Skin epidermis (tissue), 12 donors: Measurements from ENCODE around the gene SLFN11.
A peak's percentile ranks its signal among the peaks of the same experiment; 100 is the strongest.
"Not testable (repeated sequence)": the region's sequence is repeated elsewhere in the genome, so short reads cannot be mapped to it uniquely, and the experiment has no call there.

Experiments used
- H3K27ac ChIP-seq, 21 experiments: fragments of 200-600 bp; sonication (generic) in 11 of 21; one replicate each; pipeline ENCODE4 v1.5.0; 2020; ENCODE audit warnings: mild to moderate bottlenecking in 3 of 21, inconsistent platforms in 2 of 21, moderate library complexity in 2 of 21
- H3K4me3 ChIP-seq, 7 experiments: fragments of 200-600 bp; sonication (generic) in 2 of 7; one replicate each; pipeline ENCODE4 v1.5.0; 2020; ENCODE audit warnings: inconsistent platforms in 2 of 7, mild to moderate bottlenecking in 2 of 7, moderate library complexity in 1 of 7

Gene SLFN11

DNA sequence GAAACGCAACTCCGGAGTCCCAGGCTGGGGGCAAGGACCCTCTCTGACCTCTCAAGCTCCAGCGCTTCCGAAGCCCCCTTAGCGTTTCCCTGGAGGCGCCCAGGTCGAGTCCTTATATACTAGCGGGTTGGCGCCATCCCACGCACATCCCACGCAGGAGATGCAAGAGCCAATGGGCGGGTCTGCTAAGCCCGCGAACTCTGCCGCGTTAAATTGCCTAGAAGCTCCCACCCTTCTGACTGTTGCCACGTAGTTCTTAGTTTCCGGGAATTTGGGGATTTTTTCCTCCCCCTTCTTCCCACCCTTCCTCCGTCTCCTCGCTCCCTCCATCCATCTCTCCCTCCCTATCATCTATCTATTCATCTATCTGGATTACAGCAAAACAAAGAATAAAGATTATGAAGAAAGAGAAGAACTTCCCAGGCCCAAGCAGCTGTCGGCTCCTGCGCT is at the start of gene SLFN11:
TSS of gene SLFN11 (minus strand) at position 88 of the 450 bp plus-strand sequence. CDS start 9,814 bp downstream, outside the sequence.
- Histone ChIP-seq H3K4me3 (peak within 1 kb of the TSS; percentile 53 to 82 (median 58)), H3K27ac (peak within 1 kb of the TSS; percentile 66 to 98 (median 92))

- H3K4me3 ChIP-seq, H3K27ac ChIP-seq: not testable (repeated sequence)
These were observed 47.6 kb upstream of the SLFN11 start for GRCh38 chr17:35421069-35421468.

GRCh38 chr17:35416659-35417058 is 43.2 kb upstream of the SLFN11 start:
- H3K27ac ChIP-seq, result no peak overlapping the region
- H3K4me3 ChIP-seq, result no peak overlapping the region

GRCh38 chr17:35414707-35415106 is 41.3 kb upstream of the SLFN11 start:
- H3K4me3 ChIP-seq, H3K27ac ChIP-seq: not testable (repeated sequence)

- H3K4me3 ChIP-seq, result no peak overlapping the region
These were observed 40.8 kb upstream of the SLFN11 start for GRCh38 chr17:35414247-35414646.

DNA sequence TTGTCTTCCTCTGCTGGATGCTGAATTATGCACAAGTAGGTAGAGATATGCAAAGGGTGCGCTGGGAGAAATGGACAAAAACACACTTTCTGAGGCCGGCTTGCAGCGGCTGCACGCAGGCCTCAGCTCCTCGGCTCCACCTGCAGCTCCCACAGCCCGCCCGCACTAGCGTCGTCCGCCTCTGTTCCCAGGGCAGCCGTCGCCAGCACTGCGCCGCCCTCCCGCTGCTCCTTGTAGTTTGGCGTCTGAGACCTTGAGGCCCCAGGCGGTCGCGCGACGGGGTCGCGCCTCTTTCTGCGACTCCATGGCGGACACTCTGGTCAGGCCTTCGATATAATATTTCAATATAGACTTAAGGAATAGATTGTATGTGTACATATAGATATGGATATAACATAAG is 34.1 kb upstream of the SLFN11 start:
- H3K27ac ChIP-seq, result no peak overlapping the region
- H3K4me3 ChIP-seq, result no peak overlapping the region

More at GRCh38 chr17:35414247-35414646, 40.8 kb upstream of the SLFN11 start:
- no peak overlapping the region for H3K27ac ChIP-seq

- Histone ChIP-seq H3K27ac (no peak overlapping the region), H3K4me3 (no peak overlapping the region)
These were observed 33.1 kb upstream of the SLFN11 start for GRCh38 chr17:35406568-35406967.

DNA sequence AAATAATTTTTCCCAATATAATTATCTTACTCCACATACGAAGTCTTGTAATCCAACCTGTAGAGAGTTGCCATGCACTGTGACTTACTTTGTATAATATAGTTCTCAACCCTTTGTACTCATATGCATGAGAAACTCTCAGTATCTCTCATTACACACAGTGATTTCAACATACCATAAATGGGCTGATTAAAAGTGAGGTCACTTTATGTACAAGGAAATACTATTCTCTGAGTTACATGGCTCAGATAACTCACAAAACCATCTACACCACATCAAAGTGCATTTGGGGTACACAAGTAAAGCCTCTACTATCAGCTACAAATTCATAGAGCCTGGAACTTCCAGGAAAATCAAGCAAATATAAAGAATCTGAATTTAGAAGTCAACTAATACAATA is 30.9 kb upstream of the SLFN11 start:
- no peak overlapping the region for H3K27ac ChIP-seq
- H3K4me3 ChIP-seq, result no peak overlapping the region

GRCh38 chr17:35393783-35394182 is 20.4 kb upstream of the SLFN11 start:
- H3K27ac ChIP-seq, H3K4me3 ChIP-seq: not testable (repeated sequence)

DNA sequence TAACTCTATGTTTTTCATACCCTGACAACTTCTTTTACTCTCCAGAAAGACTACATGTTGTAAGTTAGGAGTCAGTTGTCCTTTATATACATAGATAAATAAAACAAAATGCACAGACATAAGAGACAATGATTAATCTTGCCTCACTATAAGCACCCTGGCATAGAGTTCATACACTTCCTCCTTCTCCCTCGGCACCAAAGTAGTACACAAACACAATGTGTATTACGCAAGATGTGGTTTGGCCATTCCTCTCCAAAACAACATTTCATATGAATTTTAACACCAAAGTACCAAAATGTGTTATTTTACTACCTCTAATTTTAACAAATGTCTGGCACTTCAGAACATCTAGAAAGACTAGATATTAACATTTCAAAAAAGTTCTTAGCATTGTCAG is 17.2 kb upstream of the SLFN11 start:
- no peak overlapping the region for H3K27ac ChIP-seq
- H3K4me3 ChIP-seq, result no peak overlapping the region

DNA sequence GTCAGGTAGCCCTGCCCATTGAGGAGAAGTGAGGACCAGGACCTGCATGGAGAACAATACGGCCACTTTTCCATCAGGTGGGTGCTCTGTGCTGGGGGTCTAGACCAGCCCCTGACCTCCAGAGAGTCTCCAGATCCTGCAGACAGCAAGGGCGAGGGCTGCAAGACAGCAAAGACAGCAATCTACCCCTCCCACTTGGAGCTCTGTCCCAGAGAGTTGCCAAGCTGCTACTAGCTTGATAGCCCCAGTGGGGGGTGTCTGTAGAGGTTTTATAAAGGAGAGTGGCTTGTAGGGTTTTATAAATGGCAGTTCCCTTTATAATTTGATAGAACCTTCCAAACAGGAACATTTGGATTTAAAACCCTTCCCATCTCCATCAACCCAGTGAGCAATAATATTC is 16.7 kb upstream of the SLFN11 start:
- H3K4me3 ChIP-seq, result no peak overlapping the region
- H3K27ac ChIP-seq, result no peak overlapping the region

DNA sequence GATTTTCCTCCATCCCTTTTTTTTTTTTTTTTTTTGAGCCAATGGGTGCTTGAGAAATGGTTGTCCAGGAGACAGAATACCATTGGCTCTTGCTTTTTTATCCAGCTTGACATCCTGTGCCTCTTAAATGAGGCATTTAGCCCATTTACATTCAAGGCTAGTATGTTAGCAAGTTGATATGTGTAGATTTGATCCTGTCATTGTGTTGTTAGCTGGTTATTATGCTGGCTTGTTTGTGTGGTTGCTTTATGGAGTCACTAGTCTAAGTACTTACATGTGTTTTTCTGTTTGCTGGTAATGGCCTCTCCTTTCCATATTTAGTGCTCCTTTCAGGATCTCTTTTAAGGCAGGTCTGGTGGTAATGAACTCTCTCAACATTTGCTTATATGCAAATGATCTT is 14.1 kb upstream of the SLFN11 start:
- no peak overlapping the region for H3K4me3 ChIP-seq
- H3K27ac ChIP-seq, result no peak overlapping the region

DNA sequence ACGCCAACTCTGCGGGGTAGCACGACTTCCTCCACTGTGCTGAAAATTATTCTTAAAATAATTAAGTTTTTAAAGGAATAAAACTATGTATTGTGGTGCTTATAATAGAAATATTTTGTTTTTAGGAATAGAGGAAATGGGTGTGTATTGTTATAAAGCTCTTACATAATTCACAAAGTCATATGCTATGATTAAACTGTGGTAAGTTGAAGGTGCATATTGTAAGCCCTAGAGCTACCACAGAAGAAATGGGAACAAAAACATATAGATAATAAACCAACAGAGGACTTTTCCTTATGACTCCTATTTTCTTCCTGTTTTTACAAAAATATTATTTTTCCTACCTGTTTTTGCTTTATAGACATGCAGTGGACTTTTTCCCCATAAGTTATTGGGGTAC is 4.3 kb upstream of the SLFN11 start:
- Histone ChIP-seq H3K4me3 (no peak overlapping the region), H3K27ac (no peak overlapping the region)

GRCh38 chr17:35377068-35377467 is 3.6 kb upstream of the SLFN11 start:
- Histone ChIP-seq H3K4me3 (no peak overlapping the region), H3K27ac (no peak overlapping the region)

DNA sequence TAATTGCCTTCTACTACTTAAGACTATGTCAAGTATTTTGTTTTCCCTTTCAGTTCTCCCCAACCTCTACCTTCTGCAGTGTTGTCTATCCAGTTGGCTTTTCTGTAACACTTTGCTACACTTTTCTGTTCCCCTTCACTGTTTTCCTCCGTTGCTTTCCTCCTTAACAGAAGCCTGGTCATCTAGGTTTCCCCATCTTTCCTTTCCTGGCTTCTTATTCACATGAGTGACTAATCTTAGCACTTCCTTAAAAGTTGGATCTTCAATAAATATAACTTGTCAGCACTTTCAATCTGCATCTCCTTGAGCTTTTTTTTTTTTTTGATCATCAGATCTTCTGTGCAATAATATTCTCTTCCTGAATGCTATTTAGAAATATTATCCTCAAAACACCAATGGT is 2.8 kb upstream of the SLFN11 start:
- Histone ChIP-seq H3K27ac (peak overlapping the region in 16 of 21 experiments; percentile 3 to 98 (median 46)), H3K4me3 (no peak overlapping the region)

- H3K27ac ChIP-seq, result peak overlapping the region in 20 of 21 experiments; percentile 82 to 98 (median 93)
- peak overlapping the region; percentile 53 to 82 (median 58) for H3K4me3 ChIP-seq
These were observed 1.4 kb upstream of the SLFN11 start for GRCh38 chr17:35374766-35375344.

GRCh38 chr17:35373984-35374765 is 754 bp upstream of the SLFN11 start:
- Histone ChIP-seq H3K27ac (peak overlapping the region; percentile 41 to 98 (median 92)), H3K4me3 (peak overlapping the region; percentile 53 to 82 (median 58))

- peak overlapping the region; percentile 66 to 98 (median 92) for H3K27ac ChIP-seq
These were observed 431 bp downstream of the SLFN11 start for GRCh38 chr17:35372846-35373533.

GRCh38 chr17:35371934-35372333 is 1.5 kb downstream of the SLFN11 start:
- no peak overlapping the region for H3K27ac ChIP-seq
- H3K4me3 ChIP-seq, result peak overlapping the region in 1 of 7 experiments; percentile 56

More at GRCh38 chr17:35372846-35373533, 431 bp downstream of the SLFN11 start:
- H3K4me3 ChIP-seq, result peak overlapping the region; percentile 53 to 82 (median 58)

GRCh38 chr17:35368081-35368830 is 5.2 kb downstream of the SLFN11 start:
- Histone ChIP-seq H3K4me3 (no peak overlapping the region), H3K27ac (peak overlapping the region in 4 of 21 experiments; percentile 11 to 45 (median 34))
